HUES48 (cell line): ENCODE data around the gene NUDT5.
A peak's percentile ranks its signal among the peaks of the same experiment; 100 is the strongest.
"Not testable (repeated sequence)": the region's sequence is repeated elsewhere in the genome, so short reads cannot be mapped to it uniquely, and the experiment has no call there.

Experiments used
- H3K27ac ChIP-seq: one replicate; pipeline ENCODE4 v1.7.0; 2013; ENCODE audit warnings: low read depth, low read length, inconsistent platforms
- H3K27me3 ChIP-seq: 2 replicates; pipeline ENCODE4 v1.6.1; 2013; ENCODE audit warnings: mild to moderate bottlenecking, low read length; ENCODE audit not compliant: control insufficient read depth, insufficient read depth
- H3K36me3 ChIP-seq: 2 replicates; pipeline ENCODE4 v1.6.1; 2013; ENCODE audit warnings: low read length; ENCODE audit not compliant: control insufficient read depth, insufficient read depth
- H3K4me1 ChIP-seq: 2 replicates; pipeline ENCODE4 v1.6.1; 2013; ENCODE audit warnings: mild to moderate bottlenecking, low read length; ENCODE audit not compliant: control insufficient read depth, insufficient read depth
- H3K4me3 ChIP-seq: 2 replicates; pipeline ENCODE4 v1.5.1; 2013; ENCODE audit warnings: mild to moderate bottlenecking, low read depth, low read length
- H3K9ac ChIP-seq: 2 replicates; pipeline ENCODE4 v1.6.1; 2013; ENCODE audit warnings: mild to moderate bottlenecking, low read depth, low read length, moderate library complexity
- H3K9me3 ChIP-seq: 2 replicates; pipeline ENCODE4 v1.6.1; 2013; ENCODE audit warnings: low read length; ENCODE audit not compliant: control insufficient read depth, insufficient read depth

NUDT5 gene

DNA sequence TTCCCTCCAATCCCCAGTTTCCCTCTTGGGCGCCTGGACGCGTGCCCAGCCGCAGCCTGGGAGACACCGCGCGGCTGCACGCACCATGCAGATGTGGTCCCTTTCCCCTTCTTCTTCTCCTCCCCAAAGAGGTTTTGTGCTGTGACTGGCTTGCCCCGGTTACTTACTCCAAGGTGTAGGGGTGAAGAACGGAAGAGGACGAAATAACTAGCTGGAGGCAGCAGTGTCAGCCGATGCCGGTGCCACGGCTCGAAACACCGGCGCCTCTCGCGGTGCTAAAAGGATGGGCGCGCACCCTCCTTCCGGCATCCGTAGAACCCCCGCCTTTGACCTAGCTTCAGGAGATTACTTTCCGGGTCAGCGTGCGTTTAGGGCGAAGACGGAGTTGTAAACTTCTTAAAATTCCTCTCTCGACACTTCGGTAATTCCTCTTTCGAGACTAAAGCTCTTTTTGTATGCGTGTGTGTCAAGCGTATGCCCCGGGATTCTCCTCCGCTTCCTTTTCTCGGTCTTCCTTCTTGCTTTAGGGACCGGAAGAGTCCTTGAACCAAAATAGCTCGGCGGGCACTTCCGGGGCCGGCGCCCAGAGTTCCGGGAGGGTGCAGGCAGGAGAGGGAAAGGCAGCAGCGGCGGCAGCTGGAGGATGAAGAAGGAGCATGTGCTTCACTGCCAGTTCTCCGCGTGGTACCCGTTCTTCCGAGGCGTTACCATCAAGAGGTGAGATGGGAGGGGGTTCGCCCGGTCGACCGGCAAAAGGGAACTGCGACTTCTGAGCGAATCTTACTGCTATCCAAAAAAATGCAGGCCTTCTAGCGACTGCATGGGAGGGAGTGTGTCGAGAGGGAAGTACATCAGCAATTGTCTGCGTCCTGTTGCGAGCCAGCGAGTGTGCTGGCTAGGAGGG, at the start of gene NUDT5, which contains the start of gene CDC123:
NUDT5 (minus strand) TSS at position 289 of the 904 bp plus-strand sequence. CDS start 9,600 bp downstream, outside the sequence.
CDC123 (plus strand) TSS at position 586 of the 904 bp plus-strand sequence; CDS start at position 644, 58 bp downstream.
- Histone ChIP-seq H3K36me3 (peaks cover 29% of the 10 kb centered on the region), H3K27me3 (no peaks in the 10 kb centered on the region), H3K27ac (peak within 1 kb of the TSS; percentile 90), H3K9ac (peak within 1 kb of the TSS; percentile 86), H3K4me1 (peaks cover 7% of the 10 kb centered on the region), H3K4me3 (peak within 1 kb of the TSS; percentile 94), H3K9me3 (no peaks in the 10 kb centered on the region)

- Histone ChIP-seq H3K9ac (no peak overlapping the region), H3K27ac (no peak overlapping the region), H3K4me1 (no peaks in the 10 kb centered on the region), H3K27me3 (no peaks in the 10 kb centered on the region), H3K36me3 (peaks cover 77% of the 10 kb centered on the region), H3K4me3 (no peak overlapping the region), H3K9me3 (no peaks in the 10 kb centered on the region)
Measured at GRCh38 chr10:12243864-12244620, 48.4 kb upstream of the NUDT5 start.

GRCh38 chr10:12241810-12242529, 46.3 kb upstream of the NUDT5 start:
- no peaks in the 10 kb centered on the region for H3K9me3 ChIP-seq
- no peak overlapping the region for H3K4me3 ChIP-seq
- H3K27me3 ChIP-seq: no peaks in the 10 kb centered on the region
- no peak overlapping the region for H3K9ac ChIP-seq
- peaks cover 89% of the 10 kb centered on the region for H3K36me3 ChIP-seq
- no peak overlapping the region for H3K27ac ChIP-seq
- H3K4me1 ChIP-seq: no peaks in the 10 kb centered on the region

DNA sequence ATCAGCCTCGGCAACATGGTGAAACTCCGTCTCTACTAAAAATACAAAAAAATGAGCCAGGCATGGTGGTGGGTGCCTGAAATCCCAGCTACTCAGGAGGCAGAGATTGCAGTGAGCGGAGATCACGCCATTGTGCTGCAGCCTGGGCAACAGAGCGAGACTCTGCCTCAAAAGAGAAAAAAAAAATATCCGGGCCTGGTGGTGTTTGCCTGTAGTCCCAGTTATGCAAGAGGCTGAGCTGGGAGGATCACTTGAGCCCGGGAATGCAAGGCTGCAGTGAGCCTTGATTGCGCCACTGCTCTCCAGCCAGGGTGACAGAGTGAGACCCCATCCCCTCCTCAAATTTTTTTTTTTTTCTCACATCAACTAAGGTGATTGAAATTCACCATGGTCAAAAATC, 43.1 kb upstream of the NUDT5 start:
- H3K4me1 ChIP-seq: no peaks in the 10 kb centered on the region
- H3K27me3 ChIP-seq: no peaks in the 10 kb centered on the region
- H3K4me3 ChIP-seq: no peak overlapping the region
- peaks cover 87% of the 10 kb centered on the region for H3K36me3 ChIP-seq
- no peaks in the 10 kb centered on the region for H3K9me3 ChIP-seq
- no peak overlapping the region for H3K27ac ChIP-seq
- no peak overlapping the region for H3K9ac ChIP-seq

DNA sequence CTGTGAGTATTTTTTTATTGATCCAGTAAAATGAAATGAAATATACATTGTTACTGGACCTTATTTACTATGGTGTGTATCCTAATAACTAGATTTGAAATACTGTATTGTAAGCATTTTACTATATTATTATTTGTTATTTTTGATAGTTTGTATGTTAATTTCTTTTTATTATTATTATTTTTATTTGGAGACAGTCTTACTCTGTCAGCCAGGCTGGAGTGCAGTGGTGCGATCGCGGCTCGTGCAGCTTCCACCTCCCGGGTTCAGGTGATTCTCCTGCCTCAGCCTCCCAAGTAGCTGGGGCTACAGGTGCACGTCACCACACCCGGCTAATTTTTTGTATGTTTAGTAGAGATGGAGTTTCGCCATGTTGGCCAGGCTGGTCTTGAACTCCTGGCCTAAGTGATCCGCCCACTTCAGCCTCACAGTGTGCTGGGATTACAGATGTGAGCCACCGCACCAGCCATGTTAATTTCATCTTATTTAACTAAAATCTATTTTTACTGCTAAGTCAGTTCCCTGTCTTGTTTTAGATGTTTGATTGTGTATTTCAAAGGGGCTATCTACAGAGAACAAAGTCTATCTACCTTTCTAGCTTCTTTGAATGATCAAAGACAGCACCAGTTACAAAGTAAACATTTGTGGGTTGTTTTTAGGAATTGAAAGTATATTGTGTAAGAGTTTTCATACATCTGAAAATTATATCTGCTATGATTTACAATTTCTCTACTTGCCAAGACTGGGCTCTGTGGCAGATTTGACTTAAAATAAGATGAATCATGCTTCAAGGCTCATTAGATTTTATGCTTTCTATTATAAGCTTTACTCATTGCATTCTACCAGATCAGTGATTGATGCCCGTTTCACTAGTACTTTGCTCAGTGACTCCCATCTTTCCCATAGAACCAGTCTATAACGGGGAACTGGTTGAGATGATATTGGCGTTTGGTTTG, 41.9 kb upstream of the NUDT5 start:
- Histone ChIP-seq H3K9me3 (no peaks in the 10 kb centered on the region), H3K4me1 (no peaks in the 10 kb centered on the region), H3K4me3 (no peak overlapping the region), H3K27me3 (no peaks in the 10 kb centered on the region), H3K9ac (no peak overlapping the region), H3K36me3 (peaks cover 86% of the 10 kb centered on the region), H3K27ac (no peak overlapping the region)

- Histone ChIP-seq H3K36me3 (peaks cover 86% of the 10 kb centered on the region), H3K9me3 (no peaks in the 10 kb centered on the region), H3K4me1 (no peaks in the 10 kb centered on the region), H3K27me3 (no peaks in the 10 kb centered on the region), H3K4me3 (no peak overlapping the region), H3K27ac (no peak overlapping the region), H3K9ac (no peak overlapping the region)
Measured at GRCh38 chr10:12235796-12236195, 40.1 kb upstream of the NUDT5 start.

- Histone ChIP-seq H3K36me3 (peaks cover 86% of the 10 kb centered on the region), H3K4me1 (no peaks in the 10 kb centered on the region), H3K4me3 (no peak overlapping the region), H3K9ac (no peak overlapping the region), H3K9me3 (no peaks in the 10 kb centered on the region), H3K27ac (no peak overlapping the region), H3K27me3 (no peaks in the 10 kb centered on the region)
Measured at GRCh38 chr10:12235116-12235694, 39.5 kb upstream of the NUDT5 start.

- not testable (repeated sequence) for H3K9ac ChIP-seq, H3K27me3 ChIP-seq, H3K4me1 ChIP-seq, H3K4me3 ChIP-seq, H3K9me3 ChIP-seq, H3K27ac ChIP-seq
- peaks cover 87% of the 10 kb centered on the region for H3K36me3 ChIP-seq
Measured at GRCh38 chr10:12234687-12235086, 39.0 kb upstream of the NUDT5 start.

DNA sequence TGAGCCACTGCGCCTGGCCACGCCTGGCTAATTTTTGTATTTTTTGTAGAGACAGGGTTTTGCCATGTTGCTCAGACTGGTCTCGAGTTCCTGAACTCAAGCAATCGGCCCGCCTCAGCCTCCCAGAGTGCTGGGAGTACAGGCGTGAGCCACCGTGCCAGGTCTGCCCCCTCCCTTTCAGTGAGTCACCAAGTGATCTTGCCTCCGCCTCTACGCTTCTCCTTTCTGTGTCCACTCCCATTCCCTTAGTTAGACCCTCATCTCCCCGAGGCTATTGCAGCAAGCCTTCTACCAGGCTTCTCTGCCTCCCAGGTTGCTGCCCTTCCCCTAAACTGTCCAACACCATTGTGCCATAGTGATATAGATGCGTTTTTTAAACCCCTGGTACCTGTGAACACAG, 33.2 kb upstream of the NUDT5 start:
- Histone ChIP-seq H3K27ac (no peak overlapping the region), H3K4me1 (no peaks in the 10 kb centered on the region), H3K4me3 (no peak overlapping the region), H3K9me3 (peaks cover 11% of the 10 kb centered on the region), H3K9ac (no peak overlapping the region), H3K27me3 (no peaks in the 10 kb centered on the region), H3K36me3 (peaks cover 67% of the 10 kb centered on the region)

GRCh38 chr10:12226438-12226837, 30.7 kb upstream of the NUDT5 start:
- Histone ChIP-seq H3K9me3 (peaks cover 11% of the 10 kb centered on the region), H3K36me3 (peaks cover 65% of the 10 kb centered on the region)
- not testable (repeated sequence) for H3K9ac ChIP-seq, H3K4me1 ChIP-seq, H3K27me3 ChIP-seq, H3K27ac ChIP-seq, H3K4me3 ChIP-seq
